GM23338 (cell line): Measurements from ENCODE around the gene SEC11C. TPM values are rescaled to one million over a fixed set of nuclear protein-coding genes. Genes with fewer than 3 reads are reported as not detected.
A peak's percentile ranks its signal among the peaks of the same experiment; 100 is the strongest.

ENCODE experiments used
- ATAC-seq: fragments of 200-7000 bp; cut with Tn5 transposase; 3 replicates; pipeline ENCODE4 v1.9.1; 2020
- DNase-seq: peaks from one replicate; pipeline ENCODE4 v3.0.0-alpha.2; 2015; ENCODE audit warnings: low spot score
- H2AFZ ChIP-seq: fragments of 200-600 bp; sonication (generic); 2 replicates; pipeline ENCODE4 v1.8.0; 2016; ENCODE audit warnings: antibody characterized with exemption, mild to moderate bottlenecking, moderate library complexity
- H3F3A ChIP-seq: fragments of 200-600 bp; sonication (generic); replicated peaks from 2 replicates; pipeline ENCODE4 v1.8.0; 2017; ENCODE audit warnings: antibody characterized with exemption, mixed run types, low read depth
- H3K27ac ChIP-seq: fragments of 200-600 bp; sonication (generic); 2 replicates; pipeline ENCODE4 v1.6.1; 2016; ENCODE audit warnings: low read depth
- H3K27me3 ChIP-seq: fragments of 200-600 bp; sonication (generic); 2 replicates; pipeline ENCODE4 v1.8.0; 2016; ENCODE audit warnings: mild to moderate bottlenecking, mixed run types, moderate library complexity; ENCODE audit not compliant: insufficient read depth
- H3K36me3 ChIP-seq: fragments of 200-600 bp; sonication (generic); 2 replicates; pipeline ENCODE4 v1.8.0; 2016; ENCODE audit warnings: mild to moderate bottlenecking; ENCODE audit not compliant: insufficient read depth
- H3K4me1 ChIP-seq: fragments of 200-600 bp; sonication (generic); 2 replicates; pipeline ENCODE4 v1.8.0; 2016; ENCODE audit warnings: mild to moderate bottlenecking, moderate library complexity; ENCODE audit not compliant: insufficient read depth
- H3K4me2 ChIP-seq: fragments of 200-600 bp; sonication (generic); 2 replicates; pipeline ENCODE4 v1.7.1; 2017; ENCODE audit warnings: mixed run types
- H3K4me3 ChIP-seq: fragments of 200-600 bp; sonication (generic); 2 replicates; pipeline ENCODE4 v1.6.1; 2016; ENCODE audit warnings: mixed run types
- H3K79me2 ChIP-seq: fragments of 200-600 bp; sonication (generic); replicated peaks from 2 replicates; pipeline ENCODE4 v1.8.0; 2017; ENCODE audit warnings: mild to moderate bottlenecking; ENCODE audit not compliant: insufficient read depth
- H3K9me2 ChIP-seq: fragments of 200-600 bp; sonication (generic); 2 replicates; pipeline ENCODE4 v1.8.0; 2017; ENCODE audit not compliant: insufficient read depth
- H4K20me1 ChIP-seq: fragments of 200-600 bp; sonication (generic); replicated peaks from 2 replicates; pipeline ENCODE4 v1.8.0; 2017; ENCODE audit warnings: mild to moderate bottlenecking; ENCODE audit not compliant: insufficient read depth
- H3K27ac Mint-ChIP-seq: 2 replicates; pipeline ENCODE4 v1.8.0; 2020; ENCODE audit warnings: inconsistent platforms, mild to moderate bottlenecking, moderate library complexity, mixed read lengths
- H3K27me3 Mint-ChIP-seq: 3 replicates; pipeline ENCODE4 v1.8.0; 2022; ENCODE audit warnings: low read depth, mild to moderate bottlenecking, moderate library complexity, mixed read lengths, inconsistent platforms; ENCODE audit not compliant: insufficient read depth, poor library complexity
- H3K36me3 Mint-ChIP-seq: 3 replicates; pipeline ENCODE4 v1.8.0; 2021; ENCODE audit warnings: low read depth, mild to moderate bottlenecking, inconsistent platforms, moderate library complexity, mixed read lengths
- H3K4me1 Mint-ChIP-seq: 3 replicates; pipeline ENCODE4 v1.8.0; 2020; ENCODE audit warnings: mild to moderate bottlenecking, inconsistent platforms, mixed read lengths
- H3K4me3 Mint-ChIP-seq: 3 replicates; pipeline ENCODE4 v1.8.0; 2021; ENCODE audit warnings: moderate library complexity, mild to moderate bottlenecking, inconsistent platforms, mixed read lengths
- H3K9me3 Mint-ChIP-seq: 3 replicates; pipeline ENCODE4 v1.8.0; 2020; ENCODE audit warnings: moderate library complexity, mild to moderate bottlenecking, inconsistent platforms, mixed read lengths
- EZH2phosphoT487 ChIP-seq: fragments of 200-600 bp; sonication (generic); IDR thresholded peaks from one replicate; pipeline ENCODE4 v1.8.1; 2018; ENCODE audit warnings: antibody characterized with exemption; ENCODE audit not compliant: unreplicated experiment
- NANOG ChIP-seq: IDR thresholded peaks from 2 replicates; pipeline ENCODE4 v1.6.1; 2016; ENCODE audit warnings: antibody characterized with exemption, borderline replicate concordance
- POLR2AphosphoS5 ChIP-seq: IDR thresholded peaks from 2 replicates; pipeline ENCODE4 v1.6.1; 2016; ENCODE audit warnings: antibody characterized with exemption, low read depth
- STAT1 ChIP-seq: IDR thresholded peaks from one replicate; pipeline ENCODE4 v1.6.1; 2016; ENCODE audit warnings: antibody characterized with exemption; ENCODE audit not compliant: unreplicated experiment
- polyA plus RNA-seq: library from polyadenylated mRNA; unstranded; fragments of >200 nt; fragmentation: Nextera tagmentation; extraction: Ambion mirVana; gene quantifications from 2 replicates; pipeline ENCODE4 v1.2.1, GENCODE V29; 2016
- total RNA-seq: library from RNA; depleted of rRNA; stranded (reverse); fragments of >200 nt; shearing (Covaris generic); gene quantifications from 2 replicates; pipeline ENCODE4 v1.2.3, GENCODE V29; 2014
- TF ChIP-seq, protein P1 (sequence below): IDR thresholded peaks from 2 replicates; pipeline ENCODE4 v1.6.1; 2016; ENCODE audit warnings: antibody characterized with exemption
- TF ChIP-seq, protein P2 (sequence below), 2 experiments: fragments of 200-600 bp in 1 of 2; sonication (generic) in 1 of 2; conservative IDR thresholded peaks; 2 replicates each; pipeline versions ENCODE4 v1.5.1 to v1.6.1; 2016 to 2017; ENCODE audit warnings: antibody characterized with exemption in 2 of 2, low read depth in 2 of 2, mild to moderate bottlenecking in 2 of 2, moderate library complexity in 1 of 2

The SEC11C gene
- total and polyA plus RNA-seq, 2 experiments from 2014 or later: 31.7 to 169 TPM

- no peaks in the 10 kb centered on the region for H3K9me2 ChIP-seq
- no peak for TF ChIP-seq POLR2AphosphoS5
- TF ChIP-seq, protein P1, sequence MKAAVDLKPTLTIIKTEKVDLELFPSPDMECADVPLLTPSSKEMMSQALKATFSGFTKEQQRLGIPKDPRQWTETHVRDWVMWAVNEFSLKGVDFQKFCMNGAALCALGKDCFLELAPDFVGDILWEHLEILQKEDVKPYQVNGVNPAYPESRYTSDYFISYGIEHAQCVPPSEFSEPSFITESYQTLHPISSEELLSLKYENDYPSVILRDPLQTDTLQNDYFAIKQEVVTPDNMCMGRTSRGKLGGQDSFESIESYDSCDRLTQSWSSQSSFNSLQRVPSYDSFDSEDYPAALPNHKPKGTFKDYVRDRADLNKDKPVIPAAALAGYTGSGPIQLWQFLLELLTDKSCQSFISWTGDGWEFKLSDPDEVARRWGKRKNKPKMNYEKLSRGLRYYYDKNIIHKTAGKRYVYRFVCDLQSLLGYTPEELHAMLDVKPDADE: no peak
- no peaks in the 10 kb centered on the region for H3K4me1 ChIP-seq
- DNase-seq: no peak
- H3K36me3 ChIP-seq: no peaks in the 10 kb centered on the region
- no peaks in the 10 kb centered on the region for H4K20me1 ChIP-seq
- H3K9me3 Mint-ChIP-seq: no peaks in the 10 kb centered on the region
- H3K27me3 ChIP-seq: no peaks in the 10 kb centered on the region
- H3K4me2 ChIP-seq: no peak overlapping the region
- no peaks in the 10 kb centered on the region for H3K27me3 Mint-ChIP-seq
- ATAC-seq: no peak
- no peaks in the 10 kb centered on the region for H3K79me2 ChIP-seq
- no peaks in the 10 kb centered on the region for H3K36me3 Mint-ChIP-seq
- H2AFZ ChIP-seq: no peak overlapping the region
- H3F3A ChIP-seq: no peaks in the 10 kb centered on the region
- H3K27ac ChIP-seq: no peak overlapping the region
- H3K4me1 Mint-ChIP-seq: no peaks in the 10 kb centered on the region
- H3K4me3 ChIP-seq: no peak overlapping the region
- H3K4me3 Mint-ChIP-seq: no peak overlapping the region
- H3K27ac Mint-ChIP-seq: no peak overlapping the region
Observed at GRCh38 chr18:59123588-59124369, 15.9 kb upstream of the SEC11C start.

- H4K20me1 ChIP-seq: no peaks in the 10 kb centered on the region
- no peaks in the 10 kb centered on the region for H3K4me1 Mint-ChIP-seq
- TF ChIP-seq, protein P2, sequence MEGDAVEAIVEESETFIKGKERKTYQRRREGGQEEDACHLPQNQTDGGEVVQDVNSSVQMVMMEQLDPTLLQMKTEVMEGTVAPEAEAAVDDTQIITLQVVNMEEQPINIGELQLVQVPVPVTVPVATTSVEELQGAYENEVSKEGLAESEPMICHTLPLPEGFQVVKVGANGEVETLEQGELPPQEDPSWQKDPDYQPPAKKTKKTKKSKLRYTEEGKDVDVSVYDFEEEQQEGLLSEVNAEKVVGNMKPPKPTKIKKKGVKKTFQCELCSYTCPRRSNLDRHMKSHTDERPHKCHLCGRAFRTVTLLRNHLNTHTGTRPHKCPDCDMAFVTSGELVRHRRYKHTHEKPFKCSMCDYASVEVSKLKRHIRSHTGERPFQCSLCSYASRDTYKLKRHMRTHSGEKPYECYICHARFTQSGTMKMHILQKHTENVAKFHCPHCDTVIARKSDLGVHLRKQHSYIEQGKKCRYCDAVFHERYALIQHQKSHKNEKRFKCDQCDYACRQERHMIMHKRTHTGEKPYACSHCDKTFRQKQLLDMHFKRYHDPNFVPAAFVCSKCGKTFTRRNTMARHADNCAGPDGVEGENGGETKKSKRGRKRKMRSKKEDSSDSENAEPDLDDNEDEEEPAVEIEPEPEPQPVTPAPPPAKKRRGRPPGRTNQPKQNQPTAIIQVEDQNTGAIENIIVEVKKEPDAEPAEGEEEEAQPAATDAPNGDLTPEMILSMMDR (conservative IDR thresholded peaks at IDR 0.05; ENCODE audit: low read depth in 2 of 2): no peak
- TF ChIP-seq STAT1: no peak
- no peak for TF ChIP-seq EZH2phosphoT487
- H2AFZ ChIP-seq: no peak overlapping the region
- ATAC-seq (no peak), DNase-seq (no peak)
- no peaks in the 10 kb centered on the region for H3K79me2 ChIP-seq
- H3K27me3 ChIP-seq: no peaks in the 10 kb centered on the region
- no peaks in the 10 kb centered on the region for H3K9me2 ChIP-seq
- H3K4me2 ChIP-seq: no peak overlapping the region
- no peak overlapping the region for H3K27ac Mint-ChIP-seq
- no peaks in the 10 kb centered on the region for H3K4me1 ChIP-seq
- no peaks in the 10 kb centered on the region for H3K36me3 ChIP-seq
- no peaks in the 10 kb centered on the region for H3F3A ChIP-seq
- H3K4me3 ChIP-seq: no peak overlapping the region
- H3K36me3 Mint-ChIP-seq: no peaks in the 10 kb centered on the region
- no peaks in the 10 kb centered on the region for H3K27me3 Mint-ChIP-seq
- H3K9me3 Mint-ChIP-seq: no peaks in the 10 kb centered on the region
- H3K4me3 Mint-ChIP-seq: no peak overlapping the region
- no peak overlapping the region for H3K27ac ChIP-seq
Observed at GRCh38 chr18:59124370-59124704, 15.3 kb upstream of the SEC11C start.

DNA sequence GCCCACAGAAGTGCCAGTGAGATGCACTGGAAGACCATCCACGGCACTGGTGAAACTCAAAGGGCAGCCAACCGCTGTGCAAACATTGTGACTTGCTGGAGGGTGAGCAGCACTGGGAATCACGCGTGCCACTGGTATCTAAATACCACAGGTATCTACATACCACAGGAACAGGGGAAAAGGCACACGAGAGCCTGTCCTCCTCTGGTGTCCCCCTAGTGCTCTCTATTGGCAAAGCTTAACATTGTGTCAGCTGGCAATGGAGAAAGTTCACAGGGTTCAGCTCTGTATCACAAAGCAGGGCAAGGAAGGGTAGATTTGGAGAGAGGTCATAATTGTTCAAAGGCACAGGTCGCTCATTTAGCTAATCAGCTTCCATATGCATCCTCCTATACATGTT is 12.6 kb upstream of the SEC11C start:
- no peaks in the 10 kb centered on the region for H3K9me2 ChIP-seq
- no peak overlapping the region for H3K4me2 ChIP-seq
- H3K4me1 ChIP-seq: no peaks in the 10 kb centered on the region
- no peaks in the 10 kb centered on the region for H3K79me2 ChIP-seq
- no peaks in the 10 kb centered on the region for H3K27me3 ChIP-seq
- H3K27ac ChIP-seq: no peak overlapping the region
- H3K36me3 Mint-ChIP-seq: no peaks in the 10 kb centered on the region
- H3K4me3 Mint-ChIP-seq: no peak overlapping the region
- peak overlapping the region; percentile 25; the same call in 1 of the 2 replicates for H2AFZ ChIP-seq
- H4K20me1 ChIP-seq: no peaks in the 10 kb centered on the region
- DNase-seq (peak; percentile 59), ATAC-seq (peak; percentile 91)
- H3K9me3 Mint-ChIP-seq: no peaks in the 10 kb centered on the region
- H3K27me3 Mint-ChIP-seq: no peaks in the 10 kb centered on the region
- no peaks in the 10 kb centered on the region for H3F3A ChIP-seq
- H3K27ac Mint-ChIP-seq: no peak overlapping the region
- no peak for TF ChIP-seq NANOG
- TF ChIP-seq, protein P1: no peak
- TF ChIP-seq, protein P2 (conservative IDR thresholded peaks at IDR 0.05; ENCODE audit: low read depth in 2 of 2): peak; percentile 31 to 43
- no peaks in the 10 kb centered on the region for H3K36me3 ChIP-seq
- H3K4me1 Mint-ChIP-seq: no peaks in the 10 kb centered on the region
- no peak overlapping the region for H3K4me3 ChIP-seq
